ENCODE data around the gene EPS8L1. TPM values are rescaled to one million over a fixed set of nuclear protein-coding genes. Genes with fewer than 3 reads are reported as not detected.

The EPS8L1 gene
- total RNA-seq, 1 experiment from 2014 or later, result 62.1 TPM

- ChIA-PET POLR2A (no interaction called here), CTCF (no interaction called here), RAD21 (ENCODE audit: low non-redundant PET in 1 of 2, low total read pairs in 2 of 2, uncharacterized antibody in 2 of 2, unreplicated experiment in 2 of 2) (no interaction called here)
- no peak overlapping the region for H3K4me2 ChIP-seq (ENCODE audit: low read length)
- no peaks in the 10 kb centered on the region for H3K79me2 ChIP-seq (ENCODE audit: insufficient read depth, low read length)
- no peak overlapping the region for H3K27ac ChIP-seq (ENCODE audit: low read depth, low read length)
- H3K9me2 ChIP-seq (ENCODE audit: insufficient read depth), result no peaks in the 10 kb centered on the region
- H4K20me1 ChIP-seq (ENCODE audit: insufficient read depth), result no peaks in the 10 kb centered on the region
- BruUV-seq (replicated peaks), result no TSS peak
- no peaks in the 10 kb centered on the region for H3K9me3 ChIP-seq (ENCODE audit: control insufficient read depth in 1 of 2, insufficient read depth in 1 of 2, low read depth in 1 of 2, low read length in 2 of 2)
- no peaks in the 10 kb centered on the region for H3K4me1 ChIP-seq (ENCODE audit: control insufficient read depth in 1 of 2, insufficient read depth in 2 of 2, low read length in 2 of 2)
- H3K27me3 ChIP-seq (ENCODE audit: insufficient read depth, low read length), result no peaks in the 10 kb centered on the region
- ATAC-seq (peak; percentile 67), DNase-seq (ENCODE audit: low read depth, low spot score) (no peak)
- H3K4me3 ChIP-seq (replicated peaks in 1 of 2; ENCODE audit: low read depth in 1 of 2, low read length in 2 of 2), result no peak overlapping the region
- H3K9ac ChIP-seq (ENCODE audit: low read length), result no peak overlapping the region
- peaks cover 4 to 12% of the 10 kb centered on the region in 2 experiments; a peak in 3 of 4 replicates for H3K36me3 ChIP-seq (ENCODE audit: control insufficient read depth in 1 of 2, insufficient read depth in 2 of 2, low read length in 2 of 2)
- no peak overlapping the region for H2AFZ ChIP-seq (ENCODE audit: low read depth, low read length, poor library complexity, severe bottlenecking)
- intact Hi-C loops (cut with micrococcal nuclease), result no loop called here
- peak; percentile 10 to 50 (median 33); a peak in 4 of 6 replicates for TF ChIP-seq CTCF (IDR thresholded peaks at IDR 0.05 in 2 of 3, conservative IDR thresholded peaks at IDR 0.05 in 1 of 3; ENCODE audit: borderline replicate concordance in 1 of 3, insufficient read depth in 1 of 3, low read depth in 2 of 3, low read length in 2 of 3)
- TF ChIP-seq ZBTB33 (IDR thresholded peaks at IDR 0.05; ENCODE audit: extremely low read depth, insufficient replicate concordance, low read length), result no peak
- TF ChIP-seq RAD21 (IDR thresholded peaks at IDR 0.05; ENCODE audit: low read depth), result peak; percentile 51
- TF ChIP-seq EZH2phosphoT487 (IDR thresholded peaks at IDR 0.05; ENCODE audit: borderline replicate concordance), result no peak
These were observed 24.2 kb downstream of the EPS8L1 start for GRCh38 chr19:55099557-55100506.

All from HCT116 (cell line).